Psoas muscle (tissue), 8 donors: ENCODE measurements around the gene CSF2. TPM values are rescaled to one million over a fixed set of nuclear protein-coding genes. Genes with fewer than 3 reads are reported as not detected.

Experiments used
- ATAC-seq, 4 donors: fragments of 200-7000 bp; cut with Tn5 transposase; one replicate each; pipeline ENCODE4 v1.9.1; 2020; ENCODE audit warnings: moderate library complexity in 3 of 4, mild to moderate bottlenecking in 2 of 4
- DNase-seq, 2 donors: peaks; one replicate each; pipeline ENCODE4 v3.0.0-alpha.2; 2020
- H3K27ac ChIP-seq: fragments of 200-600 bp; one replicate; pipeline ENCODE4 v1.8.0; 2022
- H3K27me3 ChIP-seq, 3 donors: fragments of 200-600 bp in 1 of 3; one replicate each; pipeline versions ENCODE4 v1.6.1 to v1.8.0; 2013 to 2022; ENCODE audit warnings: low read length in 2 of 3, mild to moderate bottlenecking in 2 of 3, moderate library complexity in 1 of 3; ENCODE audit not compliant: insufficient read depth in 3 of 3
- H3K36me3 ChIP-seq, 2 donors: fragments of 200-600 bp in 1 of 2; one replicate each; pipeline versions ENCODE4 v1.6.1 to v1.8.0; 2013 to 2022; ENCODE audit warnings: low read depth in 1 of 2, mild to moderate bottlenecking in 1 of 2, moderate library complexity in 1 of 2; ENCODE audit not compliant: insufficient read depth in 1 of 2
- H3K4me1 ChIP-seq: fragments of 200-600 bp; one replicate; pipeline ENCODE4 v1.8.0; 2022
- H3K4me3 ChIP-seq: fragments of 200-600 bp; one replicate; pipeline ENCODE4 v1.8.0; 2022; ENCODE audit warnings: mild to moderate bottlenecking
- H3K9me3 ChIP-seq: fragments of 200-600 bp; one replicate; pipeline ENCODE4 v1.8.0; 2022
- CTCF ChIP-seq: fragments of 200-600 bp; IDR thresholded peaks from one replicate; pipeline ENCODE4 v1.8.0; 2022; ENCODE audit warnings: antibody characterized with exemption
- WGBS, 3 donors: extraction: QIAGEN DNeasy Blood & Tissue Kit; methylation state at CpG; one replicate each; pipeline versions ENCODE4 v1.1.6 to v1.1.7; 2013; 5-methylcytosine and 5-hydroxymethylcytosine counted together
- intact Hi-C, 2 donors: fragments of 100-400 bp; cut with DNase I; formaldehyde crosslinking; loops; one replicate each; pipeline versions ENCODE4 v1.11.0 to v1.14.2; 2022
- polyA plus RNA-seq, 3 donors: library from polyadenylated mRNA; stranded (reverse); fragments of 200-250 nt; gene quantifications; one replicate each; pipeline ENCODE4 v1.2.3, GENCODE V29; 2013
- total RNA-seq, 4 donors: library from RNA; stranded (reverse); fragmentation: NEBNext Ultra II Directional in 2 of 4; extraction: Animal tissue kit (Norgen Biotek cat#: 25700) in 2 of 4; gene quantifications; one replicate each; pipeline versions ENCODE4 v1.2.1 to v1.2.4, GENCODE V29; 2021 to 2023
- donor health status: healthy with polysubstance abuse.
- donor health status: DM: no; HTN: no; CAD: no; lungs with moderate emphysema.
- donor health status: Bipolar disorder and iron deficiency.
- donor health status: healthy.
- donor health status: DM: yes; HTN: yes; CAD: no.
- donor health status: DM: no; HTN: no; CAD: no.
- donor health status: DM: no; HTN: no; CAD: no.
- donor health status: DM: yes; HTN: yes; CAD: no.

CSF2 gene
- total and polyA plus RNA-seq, 7 donors: 0.14 TPM; not detected in 6

GRCh38 chr5:132065951-132066701 lies 7.5 kb upstream of the CSF2 start:
- Histone ChIP-seq H3K9me3 (no peaks in the 10 kb centered on the region), H3K4me3 (no peak overlapping the region), H3K27me3 (no peaks in the 10 kb centered on the region), H3K27ac (no peak overlapping the region), H3K4me1 (no peaks in the 10 kb centered on the region), H3K36me3 (no peaks in the 10 kb centered on the region)
- peak in 1 of 2 donors; percentile 48 for DNase-seq
- no peak for ATAC-seq
- 82 to 93% (median 84%) methylated on average over 13 of the region's 13 CpGs for WGBS, 3 donors
- no peak for TF ChIP-seq CTCF
- intact Hi-C loops: loop anchor here in 1 of 2 donors (10.0 kb wide), 1 partner anchor 119 kb away; no protein-coding TSS in a partner anchor

GRCh38 chr5:132066871-132067270 lies 6.7 kb upstream of the CSF2 start:
- no peaks in the 10 kb centered on the region for H3K9me3 ChIP-seq
- H3K36me3 ChIP-seq: no peaks in the 10 kb centered on the region
- ATAC-seq (no peak), DNase-seq (no peak)
- 94 to 98% (median 95%) methylated on average over 4 of the region's 4 CpGs for WGBS, 3 donors
- intact Hi-C loops: loop anchor here in 1 of 2 donors (10.0 kb wide), 1 partner anchor 118 kb away; no protein-coding TSS in a partner anchor
- no peak overlapping the region for H3K4me3 ChIP-seq
- no peak overlapping the region for H3K27ac ChIP-seq
- H3K4me1 ChIP-seq: no peaks in the 10 kb centered on the region
- H3K27me3 ChIP-seq: no peaks in the 10 kb centered on the region
- no peak for TF ChIP-seq CTCF

- 87 to 93% (median 92%) methylated on average over 10 to 11 of the region's 11 CpGs for WGBS, 3 donors
- intact Hi-C loops: loop anchor here in 1 of 2 donors (10.0 kb wide), 1 partner anchor 117 kb away; no protein-coding TSS in a partner anchor
- TF ChIP-seq CTCF: no peak
Measured at GRCh38 chr5:132067451-132067850, 6.1 kb upstream of the CSF2 start.

GRCh38 chr5:132067941-132068808 lies 5.4 kb upstream of the CSF2 start:
- intact Hi-C loops: loop anchor here in 1 of 2 donors (10.0 kb wide), 1 partner anchor 117 kb away; no protein-coding TSS in a partner anchor
- H3K9me3 ChIP-seq: no peaks in the 10 kb centered on the region
- H3K4me3 ChIP-seq: no peak overlapping the region
- ATAC-seq (no peak), DNase-seq (peak in 1 of 2 donors; percentile 23)
- H3K36me3 ChIP-seq: no peaks in the 10 kb centered on the region
- no peak for TF ChIP-seq CTCF
- no peaks in the 10 kb centered on the region for H3K27me3 ChIP-seq
- no peaks in the 10 kb centered on the region for H3K4me1 ChIP-seq
- 85 to 88% (median 88%) methylated on average over 13 of the region's 13 CpGs for WGBS, 3 donors
- H3K27ac ChIP-seq: no peak overlapping the region

More at GRCh38 chr5:132067451-132067850, 6.1 kb upstream of the CSF2 start:
- no peak overlapping the region for H3K27ac ChIP-seq
- no peaks in the 10 kb centered on the region for H3K36me3 ChIP-seq
- H3K27me3 ChIP-seq: no peaks in the 10 kb centered on the region
- DNase-seq: peak in 1 of 2 donors; percentile 44
- H3K9me3 ChIP-seq: no peaks in the 10 kb centered on the region
- H3K4me3 ChIP-seq: no peak overlapping the region
- ATAC-seq: no peak
- H3K4me1 ChIP-seq: no peaks in the 10 kb centered on the region
